Gastroesophageal sphincter (tissue), 3 donors: ENCODE measurements around the gene PRXL2B.

Experiments
- POLR2A ChIP-seq, 2 donors: fragments of 450-650 bp; IDR thresholded peaks; one replicate each; pipeline ENCODE4 v1.6.1; 2017; ENCODE audit warnings: antibody characterized with exemption in 2 of 2, mild to moderate bottlenecking in 2 of 2, moderate library complexity in 1 of 2
- TF ChIP-seq, protein P1 (sequence below), 4 experiments: fragments of 200-600 bp in 2 of 4; fragments of 450-650 bp in 2 of 4; sonication (generic) in 1 of 4; IDR thresholded peaks; one replicate each; pipeline ENCODE4 v1.5.1; 2017 to 2019; ENCODE audit warnings: antibody characterized with exemption in 4 of 4, mild to moderate bottlenecking in 2 of 4, moderate library complexity in 2 of 4

DNA sequence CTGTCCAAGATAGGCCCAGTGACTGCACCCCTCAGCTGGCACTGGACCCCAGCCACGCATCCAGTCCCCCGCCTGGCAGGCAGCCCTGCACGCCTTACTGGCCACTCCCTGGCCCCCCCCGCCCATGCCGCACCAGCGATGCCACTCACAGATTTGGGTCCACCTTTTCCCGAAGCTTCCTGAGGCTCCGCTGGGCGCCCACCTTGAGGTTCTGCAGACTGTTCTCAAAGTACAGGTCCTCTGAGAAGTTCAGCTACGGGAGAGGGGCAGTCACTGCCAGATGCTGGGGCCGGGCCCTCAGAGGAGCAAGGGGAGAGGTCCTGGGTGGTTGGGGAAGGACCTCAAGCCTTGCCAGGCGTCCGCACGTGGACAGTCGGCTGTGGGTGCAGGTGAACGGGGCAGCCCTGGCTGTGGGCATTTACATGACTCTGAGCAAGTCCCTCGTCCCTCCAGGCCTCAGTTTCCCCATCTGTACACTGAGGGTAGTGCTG is 8.1 kb downstream of the PRXL2B start:
- TF ChIP-seq POLR2A (IDR thresholded peaks at IDR 0.05), result no peak
- TF ChIP-seq, protein P1, sequence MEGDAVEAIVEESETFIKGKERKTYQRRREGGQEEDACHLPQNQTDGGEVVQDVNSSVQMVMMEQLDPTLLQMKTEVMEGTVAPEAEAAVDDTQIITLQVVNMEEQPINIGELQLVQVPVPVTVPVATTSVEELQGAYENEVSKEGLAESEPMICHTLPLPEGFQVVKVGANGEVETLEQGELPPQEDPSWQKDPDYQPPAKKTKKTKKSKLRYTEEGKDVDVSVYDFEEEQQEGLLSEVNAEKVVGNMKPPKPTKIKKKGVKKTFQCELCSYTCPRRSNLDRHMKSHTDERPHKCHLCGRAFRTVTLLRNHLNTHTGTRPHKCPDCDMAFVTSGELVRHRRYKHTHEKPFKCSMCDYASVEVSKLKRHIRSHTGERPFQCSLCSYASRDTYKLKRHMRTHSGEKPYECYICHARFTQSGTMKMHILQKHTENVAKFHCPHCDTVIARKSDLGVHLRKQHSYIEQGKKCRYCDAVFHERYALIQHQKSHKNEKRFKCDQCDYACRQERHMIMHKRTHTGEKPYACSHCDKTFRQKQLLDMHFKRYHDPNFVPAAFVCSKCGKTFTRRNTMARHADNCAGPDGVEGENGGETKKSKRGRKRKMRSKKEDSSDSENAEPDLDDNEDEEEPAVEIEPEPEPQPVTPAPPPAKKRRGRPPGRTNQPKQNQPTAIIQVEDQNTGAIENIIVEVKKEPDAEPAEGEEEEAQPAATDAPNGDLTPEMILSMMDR (IDR thresholded peaks at IDR 0.05), result no peak
